Measurements from ENCODE around the gene DVL1. TPM values are rescaled to one million over a fixed set of nuclear protein-coding genes. Genes with fewer than 3 reads are reported as not detected.

Gene DVL1
- total and polyA plus RNA-seq, 9 of the 15 experiments (the other 6 are each of a cell fraction or from before 2014, with no cell fraction given) = 0.62 to 135 (median 24.3) TPM

- TF ChIP-seq E2F6 (IDR thresholded peaks at IDR 0.05; ENCODE audit: borderline replicate concordance in 1 of 2, extremely low read depth in 1 of 2, insufficient read depth in 1 of 2, insufficient read length in 1 of 2, low read depth in 1 of 2, low read length in 1 of 2, poor library complexity in 1 of 2, severe bottlenecking in 1 of 2) (peak; percentile 17 to 38), ZNF445 (CRISPR knock-in tag; IDR thresholded peaks at IDR 0.05; ENCODE audit: low read depth) (no peak), NFE2L1 (tag; IDR thresholded peaks at IDR 0.05; ENCODE audit: borderline replicate concordance, low read depth) (no peak), RNF219 (CRISPR knock-in tag; IDR thresholded peaks at IDR 0.05) (no peak), TCFL5 (CRISPR knock-in tag; conservative IDR thresholded peaks at IDR 0.05) (no peak), TCF7L2 (IDR thresholded peaks at IDR 0.05; ENCODE audit: low read depth, low read length) (no peak), SRSF3 (IDR thresholded peaks at IDR 0.05; ENCODE audit: insufficient read depth, low read length) (no peak), XRCC5 (IDR thresholded peaks at IDR 0.05; ENCODE audit: low read depth, low read length) (no peak), MGA (IDR thresholded peaks at IDR 0.05) (no peak), RFX1 (IDR thresholded peaks at IDR 0.05) (no peak), ZZZ3 (IDR thresholded peaks at IDR 0.05) (no peak)
Measured at GRCh38 chr1:1349256-1350012, at the start of gene DVL1 (continued).
